ENCODE measurements around the gene ATP13A2. TPM values are rescaled to one million over a fixed set of nuclear protein-coding genes. Genes with fewer than 3 reads are reported as not detected.

ATP13A2 gene
- total RNA-seq, 4 donors from 2014 or later = 42.7 to 62.0 (median 47.3) TPM

DNA sequence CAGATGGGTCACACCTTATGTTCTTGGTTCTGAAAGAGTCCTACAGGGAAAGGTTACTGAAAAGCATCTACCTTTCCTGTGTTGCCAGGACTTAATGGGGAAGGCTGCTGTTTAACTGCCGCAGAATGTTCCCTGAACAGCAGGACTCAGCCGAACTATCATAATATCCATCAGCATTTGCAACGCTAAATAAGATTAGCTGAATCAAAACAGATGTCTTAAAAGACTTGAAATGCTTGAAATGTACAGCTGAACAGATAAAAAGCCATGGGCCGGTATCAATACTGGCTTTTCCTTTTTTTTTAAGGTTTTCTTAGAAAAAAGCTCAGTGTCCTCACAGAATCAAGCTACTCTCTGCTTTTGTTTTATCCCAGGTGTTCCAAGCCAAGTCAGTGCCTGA is 19.7 kb upstream of the ATP13A2 start:
- peaks cover 59% of the 10 kb centered on the region for H3K36me3 ChIP-seq
- DNase-seq (ENCODE audit: low spot score in 2 of 2) = no peak

DNA sequence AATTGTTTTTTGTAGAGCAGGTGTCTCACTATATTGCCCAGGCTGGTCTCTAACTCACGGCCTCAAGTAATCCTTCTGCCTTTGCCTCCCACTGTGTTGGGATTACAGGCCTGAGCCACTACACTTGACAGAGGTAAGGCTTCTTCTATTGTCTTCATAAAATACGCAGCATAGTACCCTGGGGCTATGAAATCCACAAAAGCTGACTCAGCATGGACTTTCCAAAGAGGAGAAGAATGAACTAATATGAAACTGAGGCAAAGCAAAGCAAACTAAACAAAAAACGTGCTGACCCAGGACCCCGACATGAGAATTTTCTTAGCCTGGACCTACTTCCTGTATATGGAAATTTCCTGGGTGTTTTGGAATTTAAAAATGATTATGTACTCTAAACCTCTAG is 18.5 kb upstream of the ATP13A2 start:
- Histone ChIP-seq H3K4me3 (no peak overlapping the region), H3K27ac (no peak overlapping the region), H3K4me1 (peaks cover 14% of the 10 kb centered on the region), H3K9me3 (no peaks in the 10 kb centered on the region), H3K27me3 (no peaks in the 10 kb centered on the region), H3K36me3 (peaks cover 67% of the 10 kb centered on the region)
- TF ChIP-seq, protein P1, sequence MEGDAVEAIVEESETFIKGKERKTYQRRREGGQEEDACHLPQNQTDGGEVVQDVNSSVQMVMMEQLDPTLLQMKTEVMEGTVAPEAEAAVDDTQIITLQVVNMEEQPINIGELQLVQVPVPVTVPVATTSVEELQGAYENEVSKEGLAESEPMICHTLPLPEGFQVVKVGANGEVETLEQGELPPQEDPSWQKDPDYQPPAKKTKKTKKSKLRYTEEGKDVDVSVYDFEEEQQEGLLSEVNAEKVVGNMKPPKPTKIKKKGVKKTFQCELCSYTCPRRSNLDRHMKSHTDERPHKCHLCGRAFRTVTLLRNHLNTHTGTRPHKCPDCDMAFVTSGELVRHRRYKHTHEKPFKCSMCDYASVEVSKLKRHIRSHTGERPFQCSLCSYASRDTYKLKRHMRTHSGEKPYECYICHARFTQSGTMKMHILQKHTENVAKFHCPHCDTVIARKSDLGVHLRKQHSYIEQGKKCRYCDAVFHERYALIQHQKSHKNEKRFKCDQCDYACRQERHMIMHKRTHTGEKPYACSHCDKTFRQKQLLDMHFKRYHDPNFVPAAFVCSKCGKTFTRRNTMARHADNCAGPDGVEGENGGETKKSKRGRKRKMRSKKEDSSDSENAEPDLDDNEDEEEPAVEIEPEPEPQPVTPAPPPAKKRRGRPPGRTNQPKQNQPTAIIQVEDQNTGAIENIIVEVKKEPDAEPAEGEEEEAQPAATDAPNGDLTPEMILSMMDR (IDR thresholded peaks at IDR 0.05) = no peak
- no peak for TF ChIP-seq POLR2A (IDR thresholded peaks at IDR 0.05)
- TF ChIP-seq EP300 (IDR thresholded peaks at IDR 0.05) = no peak
- TF ChIP-seq POLR2AphosphoS5 (IDR thresholded peaks at IDR 0.05) = no peak
- 82% methylated on average over 4 of the region's 4 CpGs for WGBS
- DNase-seq (ENCODE audit: low spot score in 2 of 2) = no peak

More for the DNA sequence above, 19.7 kb upstream of the ATP13A2 start:
- no peaks in the 10 kb centered on the region for H3K9me3 ChIP-seq
- H3K27me3 ChIP-seq = no peaks in the 10 kb centered on the region
- H3K4me3 ChIP-seq = no peak overlapping the region
- H3K27ac ChIP-seq = no peak overlapping the region
- 93% methylated on average over 4 of the region's 4 CpGs for WGBS
- TF ChIP-seq POLR2A (IDR thresholded peaks at IDR 0.05) (no peak), POLR2AphosphoS5 (IDR thresholded peaks at IDR 0.05) (no peak), EP300 (IDR thresholded peaks at IDR 0.05) (no peak)
- H3K4me1 ChIP-seq = peaks cover 14% of the 10 kb centered on the region

DNA sequence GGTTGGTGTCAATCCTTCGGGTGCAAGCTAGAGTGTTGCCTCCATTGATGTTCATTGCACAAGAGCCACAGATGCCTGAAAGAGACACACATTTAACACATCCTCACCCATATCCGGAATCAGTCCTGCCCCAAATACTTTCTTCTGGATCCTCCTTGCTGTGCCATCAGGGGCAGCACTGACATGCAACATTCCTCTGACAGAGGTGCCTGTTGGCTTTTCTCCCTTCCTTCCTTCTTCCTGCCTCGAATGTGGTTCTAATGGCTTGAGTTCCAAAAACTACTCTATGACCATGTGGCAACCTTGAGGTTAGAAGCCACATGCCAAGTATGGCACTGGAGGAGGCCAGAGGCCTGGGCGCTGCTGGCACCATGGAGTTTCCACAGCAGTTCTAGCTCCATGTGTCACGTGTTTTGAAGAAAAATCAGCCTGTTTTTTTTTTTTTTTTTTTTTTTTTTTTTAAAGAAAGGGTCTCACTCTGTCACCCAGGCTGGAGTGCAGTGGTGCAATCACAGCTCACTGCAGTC is 17.0 kb upstream of the ATP13A2 start:
- H3K9me3 ChIP-seq = no peaks in the 10 kb centered on the region
- no peak overlapping the region for H3K4me3 ChIP-seq
- H3K4me1 ChIP-seq = peaks cover 14% of the 10 kb centered on the region
- TF ChIP-seq, protein P1 (IDR thresholded peaks at IDR 0.05) = no peak
- peak in 1 of 3 donors; percentile 21 for TF ChIP-seq POLR2AphosphoS5 (IDR thresholded peaks at IDR 0.05)
- 63% methylated on average over 5 of the region's 5 CpGs for WGBS
- no peak for DNase-seq (ENCODE audit: low spot score in 2 of 2)
- H3K36me3 ChIP-seq = peaks cover 75% of the 10 kb centered on the region
- H3K27ac ChIP-seq = peak overlapping the region; percentile 63
- no peaks in the 10 kb centered on the region for H3K27me3 ChIP-seq

DNA sequence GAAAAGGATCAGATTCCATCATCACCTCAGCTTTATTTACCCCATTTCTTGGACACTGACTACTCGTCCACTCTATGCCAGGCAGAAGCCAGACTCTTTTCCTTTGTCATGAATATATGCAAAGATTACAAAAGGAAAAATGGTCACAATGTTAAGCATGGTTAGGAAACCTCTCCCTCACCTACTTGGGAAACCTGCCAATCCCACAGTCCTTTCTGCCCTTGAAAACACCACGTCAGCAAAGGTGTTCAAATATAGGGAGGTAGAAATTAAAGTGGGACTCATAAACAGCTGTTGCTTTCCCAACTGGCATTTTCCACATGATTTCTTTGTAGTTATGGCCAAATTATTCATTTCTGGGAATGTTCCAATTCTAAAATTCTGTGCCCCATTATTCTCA is 16.2 kb upstream of the ATP13A2 start:
- Histone ChIP-seq H3K4me1 (peaks cover 14% of the 10 kb centered on the region), H3K4me3 (no peak overlapping the region), H3K27me3 (no peaks in the 10 kb centered on the region), H3K36me3 (peaks cover 75% of the 10 kb centered on the region), H3K9me3 (no peaks in the 10 kb centered on the region), H3K27ac (peak overlapping the region; percentile 63)
- TF ChIP-seq POLR2A (IDR thresholded peaks at IDR 0.05) (no peak), POLR2AphosphoS5 (IDR thresholded peaks at IDR 0.05) (no peak), EP300 (IDR thresholded peaks at IDR 0.05) (no peak)
- TF ChIP-seq, protein P1 (IDR thresholded peaks at IDR 0.05) = no peak
- DNase-seq (ENCODE audit: low spot score in 2 of 2) = no peak
- WGBS = 49% methylated on average over 2 of the region's 2 CpGs

DNA sequence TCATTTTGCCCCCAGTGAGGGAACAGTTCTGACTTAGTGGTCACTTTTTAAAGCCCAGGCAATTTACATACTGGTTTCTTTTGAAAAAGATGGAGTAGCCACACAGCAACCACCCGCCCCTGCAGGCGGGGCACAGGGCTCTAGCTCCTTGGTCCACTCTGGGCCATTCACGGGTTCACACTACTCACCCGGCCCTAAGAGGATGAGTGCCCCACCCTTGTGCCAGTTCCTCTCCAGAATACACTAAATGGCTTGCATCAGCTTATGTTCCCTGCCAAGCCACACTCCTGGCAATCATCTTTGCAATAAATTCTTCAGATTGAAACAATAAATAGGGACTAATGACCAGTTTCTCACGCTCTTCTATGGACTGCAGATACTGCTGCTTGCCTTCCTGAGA is 15.7 kb upstream of the ATP13A2 start:
- H3K9me3 ChIP-seq = no peaks in the 10 kb centered on the region
- H3K4me1 ChIP-seq = peaks cover 14% of the 10 kb centered on the region
- peaks cover 75% of the 10 kb centered on the region for H3K36me3 ChIP-seq
- no peak for DNase-seq (ENCODE audit: low spot score in 2 of 2)
- H3K27ac ChIP-seq = peak overlapping the region; percentile 63
- no peak for TF ChIP-seq EP300 (IDR thresholded peaks at IDR 0.05)
- TF ChIP-seq, protein P1 (IDR thresholded peaks at IDR 0.05) = no peak
- no peak for TF ChIP-seq POLR2A (IDR thresholded peaks at IDR 0.05)
- no peak for TF ChIP-seq POLR2AphosphoS5 (IDR thresholded peaks at IDR 0.05)
- H3K4me3 ChIP-seq = no peak overlapping the region
- H3K27me3 ChIP-seq = no peaks in the 10 kb centered on the region
- WGBS = 51% methylated on average over 5 of the region's 5 CpGs

DNA sequence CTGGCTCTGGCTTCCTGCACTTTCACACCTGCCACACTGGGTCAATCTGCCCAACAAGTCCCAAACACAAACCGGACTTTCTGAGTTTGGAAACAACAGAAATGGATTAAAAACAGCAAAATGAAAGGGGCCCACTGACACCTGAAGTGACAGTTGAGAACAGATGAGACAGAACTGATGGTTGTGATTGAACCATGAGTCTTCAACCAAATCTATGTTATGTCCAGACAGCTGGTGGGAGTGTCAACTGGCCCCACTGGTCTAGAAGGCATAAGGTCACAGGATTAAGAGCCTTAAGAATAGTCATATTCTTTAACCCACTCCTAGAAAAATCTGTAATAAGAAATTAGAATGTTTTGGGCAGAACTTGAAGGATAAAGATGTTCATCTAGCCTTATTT is 13.0 kb upstream of the ATP13A2 start:
- no peak for TF ChIP-seq POLR2A (IDR thresholded peaks at IDR 0.05)
- TF ChIP-seq EP300 (IDR thresholded peaks at IDR 0.05) = no peak
- no peak for TF ChIP-seq POLR2AphosphoS5 (IDR thresholded peaks at IDR 0.05)
- TF ChIP-seq, protein P1 (IDR thresholded peaks at IDR 0.05) = no peak
- H3K27ac ChIP-seq = no peak overlapping the region
- peaks cover 84% of the 10 kb centered on the region for H3K36me3 ChIP-seq
- no peak for DNase-seq (ENCODE audit: low spot score in 2 of 2)
- no peaks in the 10 kb centered on the region for H3K27me3 ChIP-seq
- H3K9me3 ChIP-seq = no peaks in the 10 kb centered on the region
- WGBS = 88% methylated on average over 1 of the region's 1 CpG
- H3K4me3 ChIP-seq = no peak overlapping the region
- peaks cover 14% of the 10 kb centered on the region for H3K4me1 ChIP-seq
